GM18873 (cell line): Measurements from ENCODE around the gene STON1.
"Not testable (repeated sequence)": the region's sequence is repeated elsewhere in the genome, so short reads cannot be mapped to it uniquely, and the experiment has no call there.

ENCODE experiments used
- ATAC-seq: cut with Tn5 transposase; IDR thresholded peaks from one replicate; pipeline ENCODE4 v1.9.1; 2021; ENCODE audit warnings: mild to moderate bottlenecking, moderate library complexity, moderate number of reproducible peaks; ENCODE audit not compliant: unreplicated experiment, low FRiP score

Gene STON1

DNA sequence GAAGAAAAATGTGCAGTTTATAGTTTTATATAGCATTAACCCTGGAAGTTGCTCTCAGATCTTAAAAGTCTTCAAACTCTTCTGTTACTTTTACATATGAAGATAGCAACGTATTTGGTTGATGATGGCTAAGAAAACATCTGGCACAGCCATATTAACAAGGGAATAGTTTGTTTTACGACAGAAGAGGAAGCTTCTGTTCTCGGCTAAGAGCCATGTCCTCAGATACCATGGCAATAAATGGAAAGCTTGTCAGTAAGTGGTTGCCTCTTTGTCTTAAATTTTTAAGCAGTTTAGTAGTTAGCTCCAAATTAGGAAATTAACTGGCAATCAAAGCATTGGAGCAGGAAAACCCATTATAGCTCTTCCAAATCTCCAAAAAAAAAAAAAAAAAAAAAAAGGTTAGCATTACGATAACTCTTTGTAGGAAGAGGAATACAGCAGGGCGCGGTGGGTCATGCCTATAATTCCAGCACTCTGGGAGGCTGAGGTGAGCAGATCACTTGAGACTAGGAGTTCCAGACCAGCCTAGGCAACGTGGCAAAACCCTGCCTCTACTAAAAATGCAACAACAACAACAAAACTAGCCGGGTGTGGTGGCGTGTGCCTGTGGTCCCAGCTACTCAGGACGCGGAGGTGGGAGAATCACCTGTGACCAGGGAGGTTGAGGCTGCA, 4.5 kb upstream of the STON1 start:
- ATAC-seq: no peak

DNA sequence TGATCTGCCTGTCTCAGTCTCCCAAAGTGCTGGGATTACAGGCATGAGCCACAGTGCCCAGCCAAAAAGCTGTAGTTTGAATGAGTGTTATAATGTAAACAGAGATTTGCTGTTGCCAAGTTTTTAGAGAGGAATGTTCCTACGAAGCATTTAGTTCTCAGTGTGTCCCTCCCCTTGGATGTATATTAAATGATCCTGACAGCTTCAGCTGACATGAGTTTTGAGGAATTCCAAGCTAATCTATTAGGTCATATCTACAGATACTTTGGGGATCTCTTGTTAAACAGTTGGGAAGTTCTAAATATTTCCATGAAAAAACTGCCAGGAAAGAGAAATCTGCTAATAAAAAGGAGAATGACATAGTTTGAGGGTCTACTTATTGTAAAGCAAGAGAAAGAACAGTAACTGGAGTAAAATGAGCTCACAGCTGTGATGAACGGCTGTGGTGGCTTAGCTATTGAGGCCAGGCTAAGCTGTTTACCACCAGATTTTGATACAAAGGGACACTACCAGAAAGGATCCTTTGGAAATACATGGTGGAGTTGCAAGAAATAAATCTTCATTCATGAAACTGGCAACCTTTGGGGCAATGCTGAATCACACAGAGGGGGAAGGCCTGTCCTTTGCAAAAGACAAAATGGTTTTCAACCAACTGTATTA, 2.6 kb upstream of the STON1 start:
- no peak for ATAC-seq

DNA sequence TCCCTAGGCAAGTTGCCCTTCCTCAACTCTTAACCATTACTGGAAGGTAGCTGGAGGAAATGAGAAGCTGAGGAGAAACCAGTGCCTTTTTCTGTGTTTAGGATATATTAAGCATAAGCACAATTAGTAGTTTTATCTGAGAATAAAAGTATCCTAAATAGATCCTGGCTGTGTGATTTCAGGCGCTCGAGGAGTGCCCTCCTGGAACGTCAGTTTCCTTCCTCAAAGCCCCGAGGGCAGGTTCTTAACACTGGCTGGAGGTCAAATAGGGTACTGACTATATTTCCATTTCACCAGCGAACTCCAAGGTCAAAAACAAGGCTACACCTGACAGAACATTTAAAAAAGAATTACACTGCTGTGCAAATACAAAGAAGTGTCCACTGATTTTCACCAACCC, 1.5 kb upstream of the STON1 start:
- ATAC-seq: no peak

DNA sequence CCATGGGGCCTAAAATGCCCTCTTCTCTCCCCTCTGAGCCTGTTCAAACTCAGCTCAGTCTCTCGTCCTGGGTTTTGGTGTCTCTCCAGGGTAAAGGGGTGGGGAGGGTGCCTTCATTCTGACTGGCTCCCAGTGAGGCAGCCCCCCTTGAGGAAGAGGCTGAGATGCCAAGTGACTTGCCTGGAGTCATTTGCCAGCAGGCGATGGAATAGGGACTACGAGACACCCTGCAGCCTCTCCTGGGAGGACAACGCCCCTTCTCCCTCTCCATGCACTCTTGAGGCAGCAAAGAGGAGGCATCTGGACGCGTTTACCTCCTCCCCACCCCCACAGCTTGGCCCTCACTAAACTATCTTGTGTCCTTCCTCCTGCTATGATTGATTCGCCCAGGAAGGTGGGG, 760 bp upstream of the STON1 start:
- ATAC-seq: no peak

DNA sequence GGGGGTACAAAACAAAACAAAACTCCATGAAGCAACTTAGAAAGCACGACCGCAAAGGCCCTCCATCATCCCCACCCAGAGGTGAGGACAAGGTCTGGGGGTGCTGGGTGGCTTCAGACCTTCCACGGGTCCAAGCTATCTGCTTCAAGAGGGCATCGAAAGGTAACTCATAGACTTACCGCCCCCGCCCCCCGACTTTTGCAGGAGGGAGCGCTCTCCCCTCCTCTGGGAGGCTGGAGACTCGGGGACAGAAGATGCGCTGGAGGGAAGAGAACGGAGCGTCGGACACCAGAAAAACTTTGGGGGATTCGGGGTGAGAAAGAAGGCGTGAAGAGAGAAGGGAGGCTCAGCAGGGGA, 300 bp upstream of the STON1 start:
- no peak for ATAC-seq

DNA sequence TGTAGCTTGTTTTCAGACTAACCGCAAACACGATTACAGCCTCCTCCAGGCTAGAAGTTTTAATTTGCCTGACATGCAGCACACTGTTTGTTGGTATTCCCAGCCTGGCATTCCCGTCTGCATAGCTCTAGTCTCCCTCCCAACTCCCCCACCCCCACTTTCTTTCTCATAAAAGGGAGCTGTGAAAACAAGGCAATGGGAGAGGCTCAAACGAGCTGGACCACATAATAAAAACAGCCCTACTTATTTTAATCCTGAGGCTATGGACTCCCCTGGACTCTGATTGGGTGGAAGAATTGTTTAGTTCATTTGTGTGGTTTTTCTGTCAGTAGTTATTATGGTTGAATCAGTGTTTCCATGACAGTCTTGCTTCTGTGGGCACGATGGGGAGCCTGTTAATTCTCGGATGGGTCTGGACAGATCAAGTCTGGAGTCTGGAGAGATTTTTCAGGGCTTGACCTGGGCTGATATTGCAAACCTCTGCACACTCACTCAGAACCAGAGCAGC, 1.2 kb downstream of the STON1 start:
- no peak for ATAC-seq

DNA sequence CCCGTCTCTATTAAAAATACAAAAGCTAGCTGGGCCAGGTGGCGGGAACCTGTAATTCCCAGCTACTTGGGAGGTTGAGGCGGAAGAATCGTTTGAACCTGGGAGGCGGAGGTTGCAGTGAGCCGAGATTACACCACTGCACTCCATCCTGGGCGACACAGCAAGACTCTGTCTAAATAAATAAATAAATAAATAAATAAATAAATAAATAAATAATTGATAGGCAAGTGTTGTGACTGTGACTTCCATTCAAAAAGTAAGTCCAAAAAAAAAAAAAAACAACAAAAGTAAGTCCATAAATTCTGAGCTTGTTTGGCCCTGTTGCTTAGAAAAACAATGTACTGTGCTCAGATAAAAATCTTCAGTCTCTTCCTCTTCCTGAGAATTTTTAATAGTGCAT, 2.2 kb downstream of the STON1 start:
- no peak for ATAC-seq

DNA sequence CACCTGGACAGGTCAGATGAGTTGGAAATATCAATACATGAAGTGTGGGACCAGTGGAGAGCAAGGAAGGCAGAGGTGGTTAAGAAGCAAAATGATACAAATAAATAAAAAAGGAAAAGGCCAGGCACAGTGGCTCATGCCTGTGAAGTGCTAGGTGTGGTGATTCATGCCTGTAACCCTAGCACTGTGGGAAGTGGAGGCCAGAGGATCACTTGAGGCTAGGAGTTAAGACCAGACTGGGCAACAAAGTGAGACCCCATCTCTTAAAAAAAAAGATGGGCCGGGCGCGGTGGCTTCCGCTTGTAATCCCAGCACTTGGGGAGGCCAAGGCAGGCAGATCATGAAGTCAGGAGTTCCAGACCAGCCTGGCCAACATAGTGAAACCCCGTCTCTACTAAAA, 2.9 kb downstream of the STON1 start:
- ATAC-seq: no peak

DNA sequence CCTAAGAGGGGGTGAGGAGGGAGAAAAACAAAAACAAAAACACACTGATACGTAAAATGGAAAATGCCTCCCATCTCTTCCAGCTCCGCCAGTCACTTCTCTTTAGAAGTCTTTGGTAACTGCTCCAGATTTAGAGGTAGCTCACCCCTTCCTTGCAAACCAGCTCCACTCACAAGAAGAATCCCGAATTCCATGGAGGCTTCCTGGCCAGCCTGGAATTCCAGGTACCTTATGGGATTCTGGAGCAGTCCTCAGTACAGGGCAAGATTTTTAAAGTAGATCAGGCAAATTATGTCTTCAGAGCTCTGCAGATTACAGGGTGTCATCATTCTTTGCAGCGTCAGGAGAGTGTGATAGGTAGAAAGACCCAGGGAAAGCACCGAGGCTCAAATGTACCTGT, 4.8 kb downstream of the STON1 start:
- ATAC-seq: no peak

DNA sequence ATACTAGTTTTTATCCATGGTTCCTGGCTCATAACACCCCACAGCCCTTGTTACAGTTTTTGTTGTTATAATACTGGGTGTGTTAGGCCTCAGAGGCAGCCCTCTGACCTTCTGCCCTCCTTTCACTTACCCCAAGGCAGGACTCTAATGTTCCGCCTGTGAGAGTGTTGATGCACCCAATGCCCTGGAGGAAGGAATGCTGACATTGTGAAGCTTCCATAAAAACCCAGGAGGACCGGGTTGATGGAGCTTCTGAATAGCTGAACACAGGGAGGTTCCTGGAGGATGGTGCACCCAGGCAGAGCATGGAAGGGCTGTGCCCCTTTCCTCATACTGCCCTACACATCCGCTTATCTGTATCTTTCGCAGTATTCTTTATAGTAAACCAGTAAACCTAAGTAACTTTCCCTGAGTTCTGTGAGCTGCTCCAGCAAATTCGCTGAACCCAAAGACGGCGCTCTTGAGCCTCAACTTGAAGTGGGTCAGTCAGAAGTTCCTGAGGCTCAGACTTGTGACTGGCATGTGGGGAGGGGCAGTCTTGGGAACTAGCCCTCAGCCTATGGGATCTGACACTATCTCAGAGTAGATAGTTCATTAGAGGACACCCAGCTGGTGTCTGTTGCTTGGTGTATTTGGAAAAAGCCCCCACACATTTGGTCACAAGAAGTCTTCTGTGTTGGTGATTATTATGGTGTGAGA, 10.4 kb downstream of the STON1 start:
- ATAC-seq: no peak

DNA sequence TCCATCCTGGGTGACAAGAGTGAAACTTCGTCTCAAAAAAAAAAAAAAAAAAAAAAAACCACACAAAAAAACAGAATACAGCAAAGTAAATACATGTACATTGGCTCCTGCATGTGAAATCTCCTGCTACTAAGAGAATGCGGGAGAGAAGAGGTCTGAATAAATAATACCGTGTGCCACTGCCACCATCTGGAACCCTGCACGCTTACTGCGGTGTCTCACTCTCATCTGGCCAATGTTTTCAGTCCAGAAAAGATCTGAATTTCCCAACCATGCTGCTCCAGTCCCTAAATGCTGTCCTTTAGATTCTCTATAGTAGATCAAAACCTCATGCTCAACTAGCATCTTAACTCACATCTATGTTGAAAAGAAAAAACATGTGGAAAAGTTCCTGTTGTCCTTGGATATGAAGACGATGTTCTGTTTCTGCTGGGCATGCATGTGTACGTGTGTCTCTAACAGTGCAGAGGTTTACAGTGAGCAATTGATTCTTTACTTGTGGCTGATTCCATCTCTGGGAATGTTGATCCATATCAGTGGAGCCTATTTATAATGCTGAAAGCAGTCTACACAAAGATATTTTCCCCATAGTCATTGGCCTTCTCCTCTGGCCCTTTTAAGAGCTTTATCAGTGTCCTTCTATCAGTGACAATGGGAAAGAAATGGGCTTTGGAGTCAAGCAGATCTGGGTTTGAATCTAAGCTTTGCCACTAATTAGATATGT, 11.9 kb downstream of the STON1 start:
- ATAC-seq: no peak

DNA sequence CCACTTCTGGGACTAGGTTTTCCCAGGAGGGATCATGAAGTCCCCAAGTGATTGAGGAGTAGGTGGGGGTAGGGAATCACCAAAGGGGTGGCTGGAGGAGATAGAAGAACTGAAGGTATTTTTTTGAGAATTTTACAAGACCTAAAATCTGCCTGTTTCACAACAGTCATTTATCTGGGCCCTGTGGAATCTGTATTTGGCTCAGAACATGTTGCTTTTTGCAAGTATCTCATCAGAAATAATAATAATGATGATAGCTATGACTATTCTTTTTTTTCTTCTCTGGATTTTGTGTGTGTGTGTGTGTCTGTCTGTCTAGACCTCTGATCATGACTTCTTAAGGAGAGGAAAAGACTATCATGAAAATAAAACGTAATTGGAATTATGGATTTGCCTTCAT, 13.9 kb downstream of the STON1 start:
- ATAC-seq: no peak

DNA sequence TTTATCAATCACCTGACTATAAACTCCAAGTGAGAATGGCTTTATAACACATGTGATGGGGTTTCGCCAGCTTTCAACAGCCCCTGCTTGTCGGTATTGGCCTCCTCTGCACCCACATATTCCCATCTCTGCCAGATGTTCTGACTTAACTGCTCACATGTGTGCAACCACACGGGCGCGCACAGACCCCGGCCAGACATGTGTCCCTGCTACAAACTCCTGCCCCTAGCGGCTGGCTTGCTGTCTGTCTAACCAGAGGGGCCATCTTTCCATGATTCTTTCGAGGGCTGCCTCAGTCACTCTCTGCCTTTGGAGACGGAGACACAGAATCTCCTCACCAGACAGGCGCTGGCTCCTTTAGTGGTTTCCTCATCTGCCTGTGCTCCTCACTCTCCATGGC, 15.3 kb downstream of the STON1 start:
- no peak for ATAC-seq

DNA sequence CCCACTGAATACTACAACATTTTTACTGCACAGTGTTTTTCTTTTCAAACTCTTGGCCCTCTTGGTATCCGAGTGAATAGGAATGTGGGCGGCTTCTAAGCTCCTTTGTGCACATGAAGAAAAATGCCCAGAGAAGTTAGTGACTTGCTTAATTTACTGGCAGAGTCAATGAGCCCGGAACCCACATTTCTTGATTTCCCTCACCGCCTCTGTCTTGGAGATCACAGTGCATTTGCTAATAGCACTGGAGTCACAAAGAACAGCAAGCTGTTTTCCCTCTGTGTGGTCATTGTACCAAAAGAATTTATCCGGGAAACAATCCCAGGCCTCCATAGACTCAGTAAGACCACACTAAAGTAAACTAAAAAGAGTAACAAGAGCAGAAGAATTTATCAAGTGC, 18.9 kb downstream of the STON1 start:
- ATAC-seq: no peak

DNA sequence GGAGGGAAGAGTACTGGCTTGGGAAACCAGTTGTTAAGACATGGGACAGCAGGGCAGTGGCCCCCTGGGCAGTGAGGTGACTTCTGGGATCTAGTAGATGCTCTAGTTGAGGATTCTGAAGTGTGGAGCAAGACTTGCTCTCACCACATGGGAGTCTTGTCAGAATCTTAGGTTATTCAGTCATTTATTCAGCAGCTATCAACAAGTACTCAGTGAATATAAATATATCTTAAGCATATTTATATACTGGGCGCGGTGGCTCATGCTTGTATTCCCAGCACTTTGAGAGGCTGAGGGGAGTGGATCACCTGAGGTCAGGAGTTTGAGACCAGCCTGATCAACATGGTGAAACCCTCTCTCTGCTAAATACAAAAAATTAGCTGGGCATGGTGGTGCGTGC, 20.0 kb downstream of the STON1 start:
- ATAC-seq: no peak

DNA sequence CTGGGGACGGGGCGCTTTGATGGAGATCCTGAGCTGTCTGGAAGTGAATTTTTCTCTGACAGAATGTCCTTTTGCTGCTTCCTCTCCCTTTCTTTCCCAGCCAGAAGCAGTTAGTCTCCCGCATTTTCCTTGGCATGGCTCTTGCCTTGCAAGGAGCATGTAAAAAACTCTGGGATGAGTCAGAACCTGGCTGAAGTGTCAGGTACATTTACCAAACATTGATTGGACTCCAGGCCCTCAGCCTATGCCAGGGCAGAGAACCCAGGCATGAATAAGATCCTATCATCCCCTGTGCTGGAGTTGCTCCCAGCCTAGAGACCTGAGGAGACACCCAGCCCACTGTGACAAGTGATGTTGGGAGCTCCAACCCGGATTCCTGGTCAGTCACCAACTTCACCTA, 21.6 kb downstream of the STON1 start:
- no peak for ATAC-seq

DNA sequence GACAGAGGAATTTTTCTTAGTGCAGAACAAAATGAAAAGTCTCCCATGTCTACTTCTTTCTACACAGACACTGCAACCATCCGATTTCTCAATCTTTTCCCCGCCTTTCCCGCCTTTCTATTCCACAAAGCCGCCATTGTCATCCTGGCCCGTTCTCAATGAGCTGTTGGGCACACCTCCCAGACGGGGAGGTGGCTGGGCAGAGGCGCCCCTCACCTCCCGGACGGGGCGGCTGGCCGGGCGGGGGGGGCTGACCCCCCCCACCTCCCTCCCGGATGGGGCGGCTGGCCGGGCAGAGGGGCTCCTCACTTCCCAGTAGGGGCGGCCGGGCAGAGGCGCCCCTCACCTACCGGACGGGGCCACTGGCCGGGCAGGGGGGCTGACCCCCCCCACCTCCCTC, 25.1 kb downstream of the STON1 start:
- not testable (repeated sequence) for ATAC-seq

DNA sequence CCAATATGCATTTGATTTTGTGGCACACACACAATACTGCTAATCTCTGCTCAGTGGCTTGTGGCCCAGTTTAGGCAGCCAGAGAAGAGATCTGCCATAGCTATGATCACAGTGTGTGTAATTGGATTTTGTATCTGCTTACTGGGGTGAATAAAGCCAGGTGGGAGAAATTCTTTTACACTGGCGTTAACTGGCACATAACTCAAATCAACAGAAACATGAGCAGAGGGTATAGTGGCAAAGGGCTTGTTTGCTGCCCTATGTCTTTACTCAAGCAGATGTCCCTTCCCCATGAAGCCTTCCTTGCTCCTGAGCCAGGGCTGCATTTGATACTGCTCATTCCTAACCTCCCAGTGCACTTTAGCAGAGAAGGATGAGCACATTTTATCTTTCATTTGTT, 28.5 kb downstream of the STON1 start:
- ATAC-seq: no peak

DNA sequence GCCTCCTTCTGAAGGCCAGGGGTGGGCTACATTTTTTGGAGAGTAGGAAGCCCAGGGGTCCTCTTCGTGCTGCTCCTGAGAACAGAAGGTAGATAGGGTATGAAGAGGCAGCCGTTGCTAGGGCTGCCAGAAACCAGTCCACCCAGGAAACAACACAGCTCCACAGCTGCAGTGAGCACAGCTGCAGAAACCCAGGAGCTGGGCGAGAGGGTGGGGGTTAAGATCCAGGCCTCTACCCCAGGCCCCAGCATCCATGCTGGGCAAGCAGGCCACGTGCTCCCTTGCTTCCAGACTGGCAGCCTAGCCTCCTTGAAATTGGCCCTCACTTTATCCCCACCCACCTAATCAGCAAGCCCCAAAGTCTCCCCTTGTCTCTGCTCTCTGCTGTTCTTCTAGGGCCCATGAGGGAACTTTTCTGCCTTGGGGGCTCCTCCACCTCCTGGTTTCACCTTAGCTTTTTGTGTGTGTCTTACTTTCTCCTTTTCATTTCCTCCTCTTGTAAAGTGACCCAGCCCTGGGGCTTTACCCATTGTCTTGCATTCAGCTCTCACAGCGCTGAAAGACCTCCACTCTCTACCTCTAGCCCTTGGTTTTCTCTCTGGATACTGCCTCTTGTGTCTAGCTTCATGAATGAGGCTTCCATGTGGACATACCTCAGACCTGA, 30.7 kb downstream of the STON1 start:
- ATAC-seq: no peak

DNA sequence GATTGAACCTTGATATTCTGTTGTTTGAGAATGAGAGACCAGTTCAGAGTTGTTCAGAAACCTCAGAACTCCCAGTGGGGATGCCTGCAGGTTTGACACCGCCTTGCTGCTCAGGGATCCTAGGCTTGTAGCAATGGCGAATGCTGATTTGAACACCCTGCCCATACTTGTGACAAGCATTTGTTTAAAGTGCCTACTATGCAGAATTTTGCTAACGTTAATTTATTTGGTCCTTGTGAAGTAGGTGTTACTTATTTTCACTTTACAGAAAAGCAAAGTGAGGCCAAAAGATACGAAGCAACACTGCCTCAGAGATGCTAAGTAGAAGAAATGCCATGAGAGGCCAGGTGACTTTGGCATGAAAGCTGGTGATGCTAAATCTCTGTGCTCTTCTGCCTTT, 32.3 kb downstream of the STON1 start:
- ATAC-seq: no peak
